ENCODE data around the gene CD151.

The CD151 gene

DNA sequence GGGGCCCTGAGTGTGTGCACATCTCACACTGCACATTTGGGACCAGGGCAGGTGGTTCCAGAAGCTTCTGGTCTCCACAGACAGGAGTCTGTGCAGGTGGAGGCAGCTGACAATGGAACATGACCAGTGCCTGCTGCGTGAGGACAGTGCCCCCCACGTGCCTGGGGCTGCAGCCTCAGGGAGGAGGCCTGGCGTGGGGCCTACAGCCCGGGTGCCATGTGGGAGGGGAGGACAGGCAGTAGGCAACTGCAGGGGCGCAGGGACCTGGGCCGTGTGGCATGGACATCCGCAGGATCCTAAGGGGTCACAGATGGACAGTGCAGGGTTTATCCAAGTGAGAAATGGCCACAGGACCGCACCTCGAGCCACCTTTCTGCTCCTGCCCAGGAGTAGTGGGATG is 38.7 kb downstream of the CD151 start:
- TF ChIP-seq, protein P1, sequence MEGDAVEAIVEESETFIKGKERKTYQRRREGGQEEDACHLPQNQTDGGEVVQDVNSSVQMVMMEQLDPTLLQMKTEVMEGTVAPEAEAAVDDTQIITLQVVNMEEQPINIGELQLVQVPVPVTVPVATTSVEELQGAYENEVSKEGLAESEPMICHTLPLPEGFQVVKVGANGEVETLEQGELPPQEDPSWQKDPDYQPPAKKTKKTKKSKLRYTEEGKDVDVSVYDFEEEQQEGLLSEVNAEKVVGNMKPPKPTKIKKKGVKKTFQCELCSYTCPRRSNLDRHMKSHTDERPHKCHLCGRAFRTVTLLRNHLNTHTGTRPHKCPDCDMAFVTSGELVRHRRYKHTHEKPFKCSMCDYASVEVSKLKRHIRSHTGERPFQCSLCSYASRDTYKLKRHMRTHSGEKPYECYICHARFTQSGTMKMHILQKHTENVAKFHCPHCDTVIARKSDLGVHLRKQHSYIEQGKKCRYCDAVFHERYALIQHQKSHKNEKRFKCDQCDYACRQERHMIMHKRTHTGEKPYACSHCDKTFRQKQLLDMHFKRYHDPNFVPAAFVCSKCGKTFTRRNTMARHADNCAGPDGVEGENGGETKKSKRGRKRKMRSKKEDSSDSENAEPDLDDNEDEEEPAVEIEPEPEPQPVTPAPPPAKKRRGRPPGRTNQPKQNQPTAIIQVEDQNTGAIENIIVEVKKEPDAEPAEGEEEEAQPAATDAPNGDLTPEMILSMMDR (IDR thresholded peaks at IDR 0.05; ENCODE audit: insufficient read depth, missing control alignments), result no peak
- DNase-seq (ENCODE audit: insufficient read length, low spot score), result no peak
- FAIRE-seq, result no peak

DNA sequence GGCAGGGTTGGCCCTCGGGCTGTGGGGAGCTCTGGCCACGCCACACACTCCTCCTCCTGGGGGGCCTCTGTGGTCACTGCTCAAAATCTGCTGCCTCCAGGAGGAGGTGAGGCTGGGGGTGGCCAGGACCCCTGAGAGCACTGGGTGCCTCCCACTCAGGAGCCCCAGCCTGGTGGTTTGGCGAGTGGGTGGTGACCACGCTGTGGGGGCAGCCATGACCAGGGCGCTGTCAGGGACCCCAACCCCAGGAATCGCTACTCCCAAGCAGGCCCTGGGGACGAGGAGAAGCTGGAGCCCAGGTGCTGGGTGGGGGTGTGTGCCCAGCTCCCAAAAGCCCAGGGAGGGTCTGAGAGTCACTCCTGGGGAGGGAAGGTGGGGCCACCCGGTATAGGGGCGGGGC is 40.0 kb downstream of the CD151 start:
- FAIRE-seq (no peak), DNase-seq (ENCODE audit: insufficient read length, low spot score) (no peak)
- TF ChIP-seq, protein P1 (IDR thresholded peaks at IDR 0.05; ENCODE audit: insufficient read depth, missing control alignments), result no peak

DNA sequence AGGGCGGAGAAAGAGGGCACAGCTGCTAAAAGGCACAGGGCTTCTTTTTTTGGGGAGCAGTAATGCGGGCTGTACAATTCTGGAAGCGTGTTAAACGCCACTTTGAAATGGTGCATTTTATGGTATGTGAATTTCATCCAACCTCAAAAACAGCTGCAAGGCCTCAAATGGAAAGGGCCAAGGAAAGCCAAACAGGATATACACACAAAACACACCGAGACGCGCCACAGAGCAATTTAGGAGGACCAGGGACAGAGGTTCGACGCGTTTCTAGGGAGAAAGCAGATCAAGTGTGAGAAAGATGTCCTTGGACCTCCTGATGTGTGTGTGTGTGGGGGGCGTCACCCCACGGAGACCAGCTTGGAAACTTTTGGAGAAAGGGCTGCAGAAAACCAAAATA is 41.0 kb downstream of the CD151 start:
- TF ChIP-seq, protein P1 (IDR thresholded peaks at IDR 0.05; ENCODE audit: insufficient read depth, missing control alignments), result no peak

DNA sequence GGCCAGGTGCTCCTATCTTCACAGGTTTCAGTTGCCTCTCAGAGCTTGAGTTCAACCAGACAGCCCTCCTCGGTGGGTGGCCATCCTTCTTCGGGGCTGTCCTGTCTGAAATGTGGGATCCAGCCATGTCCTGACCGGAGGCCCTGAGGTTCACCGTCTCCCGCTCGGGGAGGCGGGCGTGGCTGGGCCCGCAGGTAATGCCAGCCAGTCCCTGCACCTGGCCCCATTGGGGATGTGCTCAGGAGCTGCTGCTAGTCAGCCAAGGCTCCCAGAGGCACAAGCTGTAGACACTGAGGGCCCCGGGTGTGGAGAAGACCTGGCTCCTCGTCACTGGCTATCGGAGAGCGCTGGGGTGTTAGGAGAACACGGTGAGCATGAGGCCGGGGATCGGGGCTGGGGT is 42.5 kb downstream of the CD151 start:
- no peak for DNase-seq (ENCODE audit: insufficient read length, low spot score)
- TF ChIP-seq, protein P1 (IDR thresholded peaks at IDR 0.05; ENCODE audit: insufficient read depth, missing control alignments), result no peak
- no peak for FAIRE-seq

More for the DNA sequence above, 41.0 kb downstream of the CD151 start:
- DNase-seq (ENCODE audit: insufficient read length, low spot score), result no peak
- FAIRE-seq, result no peak

DNA sequence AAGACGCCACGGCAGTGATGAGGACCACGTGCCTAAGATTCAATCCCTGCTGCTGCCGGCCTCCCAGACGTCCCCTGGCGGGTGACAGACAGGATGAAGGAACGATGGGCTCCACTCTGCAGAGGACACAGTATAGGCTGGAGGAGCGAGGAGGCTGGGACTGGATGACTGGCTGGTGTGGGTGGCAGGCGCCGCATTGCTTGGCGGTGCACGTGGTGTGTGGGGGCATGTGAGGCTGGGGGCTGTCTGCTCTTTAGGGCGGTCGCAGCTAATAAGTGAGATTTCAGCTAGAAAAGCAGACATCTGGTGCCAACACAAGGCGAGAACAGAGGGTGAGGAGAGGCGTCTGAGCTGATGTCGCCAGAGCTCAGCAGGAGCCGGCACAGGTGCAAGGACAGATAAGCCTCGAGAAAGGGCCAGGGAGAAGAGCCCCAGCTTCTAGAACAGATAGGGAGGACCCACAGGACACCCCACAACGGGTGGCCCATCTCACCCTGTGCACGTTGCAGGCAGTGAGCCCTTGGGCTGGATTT is 43.1 kb downstream of the CD151 start:
- DNase-seq (ENCODE audit: insufficient read length, low spot score) (no peak), FAIRE-seq (no peak)
- TF ChIP-seq, protein P1 (IDR thresholded peaks at IDR 0.05; ENCODE audit: insufficient read depth, missing control alignments), result no peak

DNA sequence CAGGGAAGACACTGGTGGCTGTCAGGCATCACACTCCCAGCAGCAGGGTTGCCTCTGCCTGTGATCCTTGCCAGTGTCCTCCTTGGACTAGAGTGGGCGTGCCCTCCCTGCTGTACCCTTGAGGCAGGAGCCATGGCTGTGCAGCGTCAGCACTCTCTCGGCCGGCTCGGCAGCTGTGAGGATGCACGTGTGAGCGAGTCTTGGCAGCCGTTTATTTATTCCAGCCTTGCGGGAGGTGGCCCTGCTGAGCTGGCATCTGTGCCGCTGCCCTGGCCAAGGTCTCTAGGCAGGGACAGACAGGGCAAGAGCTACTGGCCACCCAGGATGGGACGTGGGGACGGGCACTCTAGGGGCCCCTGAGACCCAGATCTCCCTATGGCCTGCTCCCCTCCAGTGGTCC is 43.8 kb downstream of the CD151 start:
- FAIRE-seq (no peak), DNase-seq (ENCODE audit: insufficient read length, low spot score) (no peak)
- TF ChIP-seq, protein P1 (IDR thresholded peaks at IDR 0.05; ENCODE audit: insufficient read depth, missing control alignments), result no peak

DNA sequence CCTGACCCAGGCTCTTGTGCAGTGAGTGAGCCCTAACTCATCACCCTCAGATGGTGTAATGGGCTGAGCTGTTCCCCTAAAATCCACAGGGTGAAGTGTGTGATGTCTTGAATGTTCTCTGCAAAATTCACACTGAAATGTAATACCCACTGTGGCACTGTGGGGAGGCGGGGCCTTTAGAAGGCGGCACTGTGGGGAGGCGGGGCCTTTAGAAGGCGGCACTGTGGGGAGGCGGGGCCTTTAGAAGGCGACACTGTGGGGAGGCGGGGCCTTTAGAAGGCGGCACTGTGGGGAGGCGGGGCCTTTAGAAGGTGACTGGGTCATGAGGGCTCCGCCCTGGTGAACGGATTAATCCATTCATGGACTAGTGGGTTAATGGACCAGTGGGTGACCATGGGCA is 44.8 kb downstream of the CD151 start:
- FAIRE-seq (no peak), DNase-seq (ENCODE audit: insufficient read length, low spot score) (no peak)
- TF ChIP-seq, protein P1 (IDR thresholded peaks at IDR 0.05; ENCODE audit: insufficient read depth, missing control alignments), result no peak
